ENCODE measurements around the gene CLMN. TPM values are rescaled to one million over a fixed set of nuclear protein-coding genes. Genes with fewer than 3 reads are reported as not detected.

CLMN gene
- total and polyA plus RNA-seq, 9 of the 15 experiments (the other 6 are each of a cell fraction or from before 2014, with no cell fraction given) = 0.01 to 0.18 (median 0.07) TPM; not detected in 4

GRCh38 chr14:95265106-95266094, 54.3 kb downstream of the CLMN start (continued):
- TF ChIP-seq RBM15 (IDR thresholded peaks at IDR 0.05; ENCODE audit: insufficient read depth, low read length) = no peak
- TF ChIP-seq RCOR1 (IDR thresholded peaks at IDR 0.05; ENCODE audit: borderline replicate concordance in 1 of 2, low read depth in 2 of 2, low read length in 2 of 2) = no peak

- ChIA-PET CTCF (ENCODE audit: low intra/inter-chr PET ratio) (no interaction called here), POLR2A (interaction anchor here (0.8 kb wide), 1 partner anchor 49 kb away, joined by 3 read pairs; no protein-coding TSS in a partner anchor)
- DNase-seq (ENCODE audit: extremely low read depth in 1 of 4, low spot score in 3 of 4) (no peak), FAIRE-seq (no peak), ATAC-seq (no peak)
- intact Hi-C loops (cut with micrococcal nuclease) (no loop called here), in situ Hi-C loops (cut with MboI) (no loop called here)
- Histone ChIP-seq H3K79me2 (ENCODE audit: control insufficient read depth, insufficient read depth, low read length) (no peaks in the 10 kb centered on the region), H3K9me1 (ENCODE audit: control insufficient read depth, insufficient read depth, low read length) (no peaks in the 10 kb centered on the region), H3K27me3 (ENCODE audit: control insufficient read depth in 2 of 2, insufficient read depth in 2 of 2, low read length in 2 of 2) (peaks cover 0 to 10% of the 10 kb centered on the region in 2 experiments; a peak in 1 of 5 replicates), H3K27ac (ENCODE audit: extremely low read depth, low read depth, low read length) (no peak overlapping the region), H3K36me3 (ENCODE audit: control insufficient read depth, insufficient read depth, low read length) (no peaks in the 10 kb centered on the region), H2AFZ (ENCODE audit: low read depth, low read length) (no peak overlapping the region), H3K9ac (ENCODE audit: insufficient read depth in 1 of 2, low read depth in 2 of 2, low read length in 2 of 2) (no peak overlapping the region), H3K9me3 (replicated peaks; ENCODE audit: control insufficient read depth, insufficient read depth, low read depth, low read length) (no peaks in the 10 kb centered on the region), H3K4me3 (no peak overlapping the region), H3K4me2 (ENCODE audit: insufficient read depth, low read length) (no peak overlapping the region), H4K20me1 (replicated peaks; ENCODE audit: control insufficient read depth, insufficient read depth, low read length) (no peaks in the 10 kb centered on the region), H3K4me1 (replicated peaks in 1 of 2; ENCODE audit: control insufficient read depth in 2 of 2, insufficient read depth in 2 of 2, low read length in 2 of 2) (no peaks in the 10 kb centered on the region)
- no peak for TF ChIP-seq DDX20 (tag; IDR thresholded peaks at IDR 0.05; ENCODE audit: low read depth)
- TF ChIP-seq ILK (tag; IDR thresholded peaks at IDR 0.05; ENCODE audit: borderline replicate concordance, low read depth) = no peak
- no TSS peak for BruUV-seq (replicated peaks)
- WGBS (ENCODE audit: insufficient coverage, low coverage, missing lambda C conversion rate) = 2% methylated on average over 9 of the region's 10 CpGs
Measured at GRCh38 chr14:95264271-95264973, 55.3 kb downstream of the CLMN start.

Data from K562 (cell line).